T-helper 1 cell treated with Interleukin-12 subunit alpha and Interleukin-12 subunit beta and Interleukin-4 antibody, amounts not matched to agents 30 ng/mL and 1 ng/mL, for 36 hours (primary cell): ENCODE measurements around the gene ASAP2. TPM values are rescaled to one million over a fixed set of nuclear protein-coding genes. Genes with fewer than 3 reads are reported as not detected.

Source experiments
- intact Hi-C: fragments of 100-400 bp; cut with micrococcal nuclease; formaldehyde crosslinking; loops from one replicate; pipeline ENCODE4 v1.15.1; 2024
- total RNA-seq: library from RNA; stranded (reverse); gene quantifications from 2 replicates; pipeline ENCODE4 v1.2.3, GENCODE V29; 2022

The ASAP2 gene
- total RNA-seq, 1 donor from 2014 or later: 0.20 TPM

- intact Hi-C loops: no loop called here
Measured at GRCh38 chr2:9179572-9180201, 26.9 kb upstream of the ASAP2 start.

GRCh38 chr2:9184361-9184760, 22.3 kb upstream of the ASAP2 start:
- intact Hi-C loops: no loop called here

GRCh38 chr2:9187620-9188214, 18.9 kb upstream of the ASAP2 start:
- intact Hi-C loops: no loop called here

GRCh38 chr2:9188823-9189222, 17.8 kb upstream of the ASAP2 start:
- intact Hi-C loops: no loop called here

GRCh38 chr2:9189901-9190300, 16.7 kb upstream of the ASAP2 start:
- intact Hi-C loops: no loop called here

- intact Hi-C loops: no loop called here
Measured at GRCh38 chr2:9191041-9191481, 15.6 kb upstream of the ASAP2 start.

GRCh38 chr2:9192712-9193111, 13.9 kb upstream of the ASAP2 start:
- intact Hi-C loops: no loop called here

GRCh38 chr2:9194352-9194751, 12.3 kb upstream of the ASAP2 start:
- intact Hi-C loops: no loop called here

GRCh38 chr2:9196637-9197036, 10.0 kb upstream of the ASAP2 start:
- intact Hi-C loops: no loop called here

- intact Hi-C loops: no loop called here
Measured at GRCh38 chr2:9197916-9198315, 8.7 kb upstream of the ASAP2 start.

GRCh38 chr2:9199716-9200632, 6.6 kb upstream of the ASAP2 start:
- intact Hi-C loops: no loop called here

GRCh38 chr2:9200633-9201015, 6.0 kb upstream of the ASAP2 start:
- intact Hi-C loops: no loop called here

- intact Hi-C loops: no loop called here
Measured at GRCh38 chr2:9201185-9201891, 5.3 kb upstream of the ASAP2 start.

GRCh38 chr2:9203006-9203405, 3.6 kb upstream of the ASAP2 start:
- intact Hi-C loops: no loop called here

GRCh38 chr2:9203876-9204275, 2.7 kb upstream of the ASAP2 start:
- intact Hi-C loops: no loop called here

- intact Hi-C loops: no loop called here
Measured at GRCh38 chr2:9204939-9205338, 1.7 kb upstream of the ASAP2 start.

GRCh38 chr2:9205486-9205885, 1.1 kb upstream of the ASAP2 start:
- intact Hi-C loops: no loop called here

GRCh38 chr2:9206991-9207640, 504 bp downstream of the ASAP2 start:
- intact Hi-C loops: loop anchor here (1.0 to 2.0 kb wide), 2 partner anchors 216 to 448 kb away; partner anchors contain the start of genes CPSF3 and ITGB1BP1

GRCh38 chr2:9207641-9208311, 1.2 kb downstream of the ASAP2 start:
- intact Hi-C loops: loop anchor here (2.0 kb wide), 1 partner anchor 215 kb away; the partner anchor contains the start of genes CPSF3 and ITGB1BP1

- intact Hi-C loops: no loop called here
Measured at GRCh38 chr2:9208875-9209274, 2.3 kb downstream of the ASAP2 start.
